ENCODE results near the gene PFKFB4.

DNA sequence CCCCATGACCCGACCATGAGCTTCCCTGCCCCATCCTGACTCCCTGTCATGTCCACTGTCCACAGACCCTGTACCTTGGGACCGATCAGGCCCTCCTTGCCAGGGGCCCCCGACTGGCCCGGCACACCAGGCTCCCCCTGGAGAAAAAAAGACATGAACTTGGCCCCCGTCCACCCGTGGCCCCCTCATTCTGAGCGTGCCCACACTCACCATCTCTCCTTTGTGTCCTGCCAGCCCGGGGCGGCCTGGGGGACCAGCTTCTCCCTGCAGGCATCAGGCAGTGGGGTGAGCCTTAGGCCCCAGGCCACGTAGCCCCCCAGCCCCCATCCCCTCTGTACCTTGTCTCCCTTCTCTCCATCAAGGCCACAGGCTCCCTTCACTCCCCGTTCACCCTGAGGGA is 10.9 kb upstream of the PFKFB4 start:
- TF ChIP-seq, protein P1, sequence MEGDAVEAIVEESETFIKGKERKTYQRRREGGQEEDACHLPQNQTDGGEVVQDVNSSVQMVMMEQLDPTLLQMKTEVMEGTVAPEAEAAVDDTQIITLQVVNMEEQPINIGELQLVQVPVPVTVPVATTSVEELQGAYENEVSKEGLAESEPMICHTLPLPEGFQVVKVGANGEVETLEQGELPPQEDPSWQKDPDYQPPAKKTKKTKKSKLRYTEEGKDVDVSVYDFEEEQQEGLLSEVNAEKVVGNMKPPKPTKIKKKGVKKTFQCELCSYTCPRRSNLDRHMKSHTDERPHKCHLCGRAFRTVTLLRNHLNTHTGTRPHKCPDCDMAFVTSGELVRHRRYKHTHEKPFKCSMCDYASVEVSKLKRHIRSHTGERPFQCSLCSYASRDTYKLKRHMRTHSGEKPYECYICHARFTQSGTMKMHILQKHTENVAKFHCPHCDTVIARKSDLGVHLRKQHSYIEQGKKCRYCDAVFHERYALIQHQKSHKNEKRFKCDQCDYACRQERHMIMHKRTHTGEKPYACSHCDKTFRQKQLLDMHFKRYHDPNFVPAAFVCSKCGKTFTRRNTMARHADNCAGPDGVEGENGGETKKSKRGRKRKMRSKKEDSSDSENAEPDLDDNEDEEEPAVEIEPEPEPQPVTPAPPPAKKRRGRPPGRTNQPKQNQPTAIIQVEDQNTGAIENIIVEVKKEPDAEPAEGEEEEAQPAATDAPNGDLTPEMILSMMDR (IDR thresholded peaks at IDR 0.05; ENCODE audit: poor library complexity), result no peak
- TF ChIP-seq EZH2 (IDR thresholded peaks at IDR 0.05; ENCODE audit: borderline replicate concordance) (no peak), EZH2phosphoT487 (IDR thresholded peaks at IDR 0.05; ENCODE audit: low read depth, severe bottlenecking, unreplicated experiment) (no peak)

Data from hepatocyte (in vitro differentiated cells).